Gastroesophageal sphincter (tissue), 3 donors: ENCODE results near the gene SUPT20HL1.

Source experiments
- CTCF ChIP-seq, 4 experiments: fragments of 200-600 bp in 2 of 4; fragments of 450-650 bp in 2 of 4; sonication (generic) in 1 of 4; IDR thresholded peaks; one replicate each; pipeline ENCODE4 v1.5.1; 2017 to 2019; ENCODE audit warnings: antibody characterized with exemption in 4 of 4, mild to moderate bottlenecking in 2 of 4, moderate library complexity in 2 of 4
- EP300 ChIP-seq: sonication (generic); formaldehyde crosslinking; IDR thresholded peaks from one replicate; pipeline ENCODE4 v1.6.1; 2017; ENCODE audit warnings: antibody characterized with exemption, mild to moderate bottlenecking
- POLR2A ChIP-seq, 2 donors: fragments of 450-650 bp; IDR thresholded peaks; one replicate each; pipeline ENCODE4 v1.6.1; 2017; ENCODE audit warnings: antibody characterized with exemption in 2 of 2, mild to moderate bottlenecking in 2 of 2, moderate library complexity in 1 of 2
- POLR2AphosphoS5 ChIP-seq: sonication (generic); formaldehyde crosslinking; IDR thresholded peaks from one replicate; pipeline ENCODE4 v1.6.1; 2017; ENCODE audit warnings: antibody characterized with exemption

DNA sequence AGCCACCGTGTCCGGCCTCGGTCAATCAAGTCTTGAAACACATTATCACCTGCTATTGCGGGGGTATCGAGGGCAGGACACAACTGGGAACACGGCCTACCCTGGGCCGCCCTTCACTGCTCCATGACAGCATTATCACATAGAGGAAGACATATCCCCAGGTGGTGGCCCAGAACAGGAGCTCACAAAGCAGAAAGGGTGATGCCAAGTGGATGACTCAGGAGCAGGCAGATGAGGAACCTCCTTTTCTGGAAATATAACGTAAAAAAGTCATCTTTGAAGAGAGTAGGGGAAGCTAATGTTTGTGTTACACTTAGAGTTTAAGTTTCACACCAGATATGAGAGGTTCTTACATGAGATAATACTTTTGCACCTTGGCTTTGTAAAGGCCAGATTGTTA lies 5.3 kb upstream of the SUPT20HL1 start:
- TF ChIP-seq CTCF (IDR thresholded peaks at IDR 0.05) (no peak), POLR2AphosphoS5 (no peak), POLR2A (IDR thresholded peaks at IDR 0.05) (no peak), EP300 (no peak)
